SKM-1 (cell line): ENCODE data around the gene RSRC1.
"Not testable (repeated sequence)": the region's sequence is repeated elsewhere in the genome, so short reads cannot be mapped to it uniquely, and the experiment has no call there.

Source experiments
- DNase-seq: peaks from one replicate; lab custom pipeline; 2025; ENCODE audit not compliant: unreplicated experiment; lab: John Stamatoyannopoulos, UW

The RSRC1 gene

GRCh38 chr3:158453865-158454264 is 344.0 kb downstream of the RSRC1 start:
- DNase-seq: no peak

- DNase-seq: no peak
Observed at GRCh38 chr3:158455406-158455805, 345.5 kb downstream of the RSRC1 start.

- DNase-seq: no peak
Observed at GRCh38 chr3:158456114-158456513, 346.2 kb downstream of the RSRC1 start.

GRCh38 chr3:158458464-158458863 is 348.6 kb downstream of the RSRC1 start:
- DNase-seq: no peak

- DNase-seq: peak; percentile 11
Observed at GRCh38 chr3:158460926-158461325, 351.0 kb downstream of the RSRC1 start.

- DNase-seq: no peak
Observed at GRCh38 chr3:158463556-158463955, 353.7 kb downstream of the RSRC1 start.

- DNase-seq: no peak
Observed at GRCh38 chr3:158465074-158465473, 355.2 kb downstream of the RSRC1 start.

GRCh38 chr3:158470944-158471638 is 361.2 kb downstream of the RSRC1 start:
- DNase-seq: no peak

- no peak for DNase-seq
Observed at GRCh38 chr3:158471639-158472294, 361.9 kb downstream of the RSRC1 start.

- DNase-seq: no peak
Observed at GRCh38 chr3:158479051-158479450, 369.2 kb downstream of the RSRC1 start.

GRCh38 chr3:158483701-158484235 is 373.9 kb downstream of the RSRC1 start:
- no peak for DNase-seq

GRCh38 chr3:158486200-158486599 is 376.3 kb downstream of the RSRC1 start:
- DNase-seq: no peak

GRCh38 chr3:158488670-158489069 is 378.8 kb downstream of the RSRC1 start:
- DNase-seq: no peak

- no peak for DNase-seq
Observed at GRCh38 chr3:158489181-158489580, 379.3 kb downstream of the RSRC1 start.

GRCh38 chr3:158491968-158492367 is 382.1 kb downstream of the RSRC1 start:
- DNase-seq: no peak

GRCh38 chr3:158492685-158493084 is 382.8 kb downstream of the RSRC1 start:
- no peak for DNase-seq

GRCh38 chr3:158493931-158494330 is 384.0 kb downstream of the RSRC1 start:
- no peak for DNase-seq

GRCh38 chr3:158494673-158495072 is 384.8 kb downstream of the RSRC1 start:
- no peak for DNase-seq

- DNase-seq: not testable (repeated sequence)
Observed at GRCh38 chr3:158495398-158495902, 385.6 kb downstream of the RSRC1 start.

- DNase-seq: no peak
Observed at GRCh38 chr3:158505117-158505516, 395.2 kb downstream of the RSRC1 start.

- DNase-seq: no peak
Observed at GRCh38 chr3:158506456-158506855, 396.6 kb downstream of the RSRC1 start.

GRCh38 chr3:158508481-158508880 is 398.6 kb downstream of the RSRC1 start:
- DNase-seq: no peak
